ENCODE data around the gene SGF29. TPM values are rescaled to one million over a fixed set of nuclear protein-coding genes. Genes with fewer than 3 reads are reported as not detected.
A peak's percentile ranks its signal among the peaks of the same experiment; 100 is the strongest.

SGF29 gene
- total and polyA plus RNA-seq, 4 experiments from 2014 or later = 53.8 to 86.9 (median 68.8) TPM

DNA sequence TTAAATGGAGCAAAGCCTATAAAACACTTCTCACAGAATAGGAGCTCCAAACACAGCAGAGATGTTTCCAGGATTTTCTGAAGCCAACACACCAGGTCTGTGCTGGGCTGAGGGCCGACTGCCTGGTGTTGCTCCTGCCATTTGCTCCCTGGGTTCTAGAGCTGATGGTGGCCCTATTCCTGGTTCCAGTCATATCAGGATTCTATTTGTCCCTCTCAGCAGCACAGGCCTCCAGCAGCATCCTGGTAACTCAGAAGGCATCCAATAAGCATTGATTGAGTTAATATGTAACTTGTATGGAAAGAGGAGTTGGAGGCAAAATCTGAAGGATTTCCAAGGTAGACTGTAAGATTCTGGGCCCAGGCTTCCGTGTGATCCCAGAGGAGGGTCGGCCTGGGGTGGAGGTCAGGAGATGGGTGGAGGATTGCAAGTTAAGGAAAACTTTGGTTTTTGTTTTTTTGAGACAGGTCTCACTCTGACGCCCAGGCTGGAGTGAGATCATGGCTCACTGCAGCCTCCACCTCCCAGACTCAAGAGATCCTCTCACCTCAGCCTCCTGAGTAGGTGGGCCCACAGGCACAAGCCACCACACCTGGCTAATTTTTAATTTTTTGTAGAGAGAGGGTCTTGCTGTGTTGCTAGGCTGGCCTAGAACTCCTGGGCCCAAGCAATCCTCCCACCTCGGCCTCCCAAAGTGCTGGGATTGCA lies 20.6 kb upstream of the SGF29 start:
- DNase-seq = no peak
- peaks cover 4 to 6% of the 10 kb centered on the region in 2 donors for H3K36me3 Mint-ChIP-seq
- H3K36me3 ChIP-seq (ENCODE audit: insufficient read depth, low read length) = no peaks in the 10 kb centered on the region
- ChIA-PET POLR2A (ENCODE audit: partially characterized antibody) (interaction anchor here (1.3 to 3.6 kb wide), 8 partner anchors 10 to 40 kb away, joined by 3 to 122 read pairs (median 13); partner anchors contain the start of genes APOBR, CLN3 and SGF29), CTCF (ENCODE audit: partially characterized antibody) (interaction anchor here (2.0 kb wide), 1 partner anchor 22 kb away, joined by 7 read pairs; no protein-coding TSS in a partner anchor)
- peaks cover 38% of the 10 kb centered on the region for H3K4me1 ChIP-seq (ENCODE audit: insufficient read depth, low read length)
- no peaks in the 10 kb centered on the region for H3K27me3 Mint-ChIP-seq
- H3K9me3 Mint-ChIP-seq = peaks cover 0 to 6% (median 0%) of the 10 kb centered on the region in 8 donors
- no peak overlapping the region for H3K27ac ChIP-seq (ENCODE audit: low read depth, low read length)
- no peaks in the 10 kb centered on the region for H3K9me3 ChIP-seq (ENCODE audit: control insufficient read depth in 1 of 2, low read length in 2 of 2)
- H3K4me3 Mint-ChIP-seq = peak overlapping the region in 5 of 8 donors; percentile 16 to 62 (median 46)
- H3K4me3 ChIP-seq (ENCODE audit: low read length in 2 of 2) = peak overlapping the region in 1 of 2 donors; percentile 8
- intact Hi-C loops (cut with micrococcal nuclease) = no loop called here
- H3K27ac Mint-ChIP-seq = peak overlapping the region in 6 of 7 donors; percentile 88 to 92 (median 89)
- H3K27me3 ChIP-seq (ENCODE audit: insufficient read depth, low read length) = no peaks in the 10 kb centered on the region
- H3K4me1 Mint-ChIP-seq = peaks cover 29 to 55% (median 44%) of the 10 kb centered on the region in 4 donors

DNA sequence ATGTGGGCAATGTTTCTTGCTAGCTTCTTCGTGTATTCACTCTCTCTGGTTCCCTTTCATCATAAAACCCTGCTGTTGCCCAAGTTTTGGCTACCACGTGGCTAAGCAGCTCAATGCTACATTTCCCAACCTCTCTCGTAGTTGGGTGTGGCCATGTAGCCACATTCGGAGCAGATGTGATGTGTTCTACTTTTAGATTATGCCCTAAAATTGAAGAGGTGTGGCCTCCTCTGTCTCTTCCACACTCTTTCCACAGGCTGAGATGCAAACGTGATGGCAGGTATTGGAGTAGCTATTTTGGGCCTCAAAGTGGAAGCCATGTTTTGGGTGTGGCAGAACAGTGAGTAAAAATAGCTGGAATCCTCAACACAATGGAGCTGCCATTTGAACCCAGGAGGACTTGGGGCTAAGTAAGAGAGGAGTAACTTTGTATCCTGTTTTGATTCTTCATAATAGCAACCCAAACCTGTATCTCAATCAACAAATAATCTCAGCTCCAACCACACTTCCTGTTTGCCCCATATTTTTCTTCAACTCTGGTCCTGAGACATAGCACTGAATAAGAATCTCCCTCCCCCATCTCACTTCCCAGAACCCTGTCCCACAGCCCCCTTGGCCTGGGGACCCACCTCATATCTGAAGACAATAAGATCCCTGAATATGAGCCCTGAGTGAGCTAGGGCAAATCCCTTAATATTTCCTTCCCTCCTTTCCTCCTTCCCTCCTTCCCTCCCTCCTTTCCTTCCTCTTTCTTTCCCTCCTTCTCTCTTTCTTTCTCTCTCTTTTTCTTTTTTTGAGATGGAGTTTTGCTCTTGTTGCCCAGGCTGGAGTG lies 19.0 kb upstream of the SGF29 start:
- no peaks in the 10 kb centered on the region for H3K27me3 ChIP-seq (ENCODE audit: insufficient read depth, low read length)
- H3K4me3 Mint-ChIP-seq = peak overlapping the region in 7 of 8 donors; percentile 54 to 86 (median 77)
- no peaks in the 10 kb centered on the region for H3K36me3 ChIP-seq (ENCODE audit: insufficient read depth, low read length)
- DNase-seq = peak in 4 of 5 donors; percentile 51 to 66 (median 56)
- no peak overlapping the region for H3K4me3 ChIP-seq (ENCODE audit: low read length in 2 of 2)
- POLR2A ChIA-PET (ENCODE audit: partially characterized antibody) = interaction anchor here (0.8 to 3.6 kb wide), 15 partner anchors 9 to 46 kb away, joined by 3 to 122 read pairs (median 6); partner anchors contain the start of genes APOBR, CLN3 and SGF29
- H3K27me3 Mint-ChIP-seq = no peaks in the 10 kb centered on the region
- peaks cover 0 to 6% (median 0%) of the 10 kb centered on the region in 8 donors for H3K9me3 Mint-ChIP-seq
- CTCF ChIA-PET (ENCODE audit: partially characterized antibody) = interaction anchor here (1.0 to 2.0 kb wide), 9 partner anchors 8 to 41 kb away, joined by 3 to 12 read pairs (median 4); partner anchors contain the start of genes APOBR and SGF29
- H3K27ac ChIP-seq (ENCODE audit: low read depth, low read length) = peak overlapping the region; percentile 37
- peaks cover 4 to 6% of the 10 kb centered on the region in 2 donors for H3K36me3 Mint-ChIP-seq
- H3K4me1 ChIP-seq (ENCODE audit: insufficient read depth, low read length) = peaks cover 38% of the 10 kb centered on the region
- peaks cover 29 to 56% (median 45%) of the 10 kb centered on the region in 4 donors for H3K4me1 Mint-ChIP-seq
- intact Hi-C loops (cut with micrococcal nuclease) = loop anchor here (1.0 kb wide), 1 partner anchor 40 kb away; the partner anchor contains the start of gene APOBR
- H3K9me3 ChIP-seq (ENCODE audit: control insufficient read depth in 1 of 2, low read length in 2 of 2) = no peaks in the 10 kb centered on the region
- H3K27ac Mint-ChIP-seq = peak overlapping the region; percentile 90 to 97 (median 96)

DNA sequence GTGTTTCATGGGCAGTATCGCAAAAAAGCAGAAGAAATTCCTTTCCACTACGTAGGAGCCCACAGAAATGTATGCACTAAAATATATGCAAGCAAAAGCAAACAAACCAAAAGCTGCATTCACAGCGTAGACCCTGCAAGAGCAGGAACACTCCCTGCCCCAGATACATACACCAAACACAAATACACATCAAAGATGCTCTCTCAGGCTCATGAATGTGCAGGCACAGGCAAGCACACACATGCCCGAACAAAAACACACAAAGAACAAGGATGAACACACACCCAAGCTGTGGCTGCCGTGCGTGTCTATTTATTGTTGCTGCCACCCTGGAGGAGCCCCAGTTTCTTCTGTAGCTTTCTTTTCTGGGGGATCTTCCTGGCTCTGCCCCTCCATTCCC lies 16.6 kb upstream of the SGF29 start:
- ChIA-PET CTCF (ENCODE audit: partially characterized antibody) (no interaction called here), POLR2A (ENCODE audit: partially characterized antibody) (interaction anchor here (0.8 to 2.1 kb wide), 3 partner anchors 11 to 43 kb away, joined by 3 to 8 read pairs (median 7); partner anchors contain the start of genes APOBR and SGF29)
- Mint-ChIP-seq H3K27me3 (no peaks in the 10 kb centered on the region), H3K4me3 (peak overlapping the region in 2 of 8 donors; percentile 12 to 25), H3K9me3 (peaks cover 0 to 6% (median 0%) of the 10 kb centered on the region in 8 donors), H3K27ac (peak overlapping the region in 6 of 7 donors; percentile 44 to 88 (median 78)), H3K4me1 (peaks cover 30 to 56% (median 44%) of the 10 kb centered on the region in 4 donors), H3K36me3 (peaks cover 4 to 6% of the 10 kb centered on the region in 2 donors)
- DNase-seq = peak in 1 of 5 donors; percentile 11
- Histone ChIP-seq H3K4me3 (ENCODE audit: low read length in 2 of 2) (no peak overlapping the region), H3K9me3 (ENCODE audit: control insufficient read depth in 1 of 2, low read length in 2 of 2) (no peaks in the 10 kb centered on the region), H3K4me1 (ENCODE audit: insufficient read depth, low read length) (peaks cover 37% of the 10 kb centered on the region), H3K27me3 (ENCODE audit: insufficient read depth, low read length) (no peaks in the 10 kb centered on the region), H3K27ac (ENCODE audit: low read depth, low read length) (no peak overlapping the region), H3K36me3 (ENCODE audit: insufficient read depth, low read length) (no peaks in the 10 kb centered on the region)
- intact Hi-C loops (cut with micrococcal nuclease) = no loop called here

DNA sequence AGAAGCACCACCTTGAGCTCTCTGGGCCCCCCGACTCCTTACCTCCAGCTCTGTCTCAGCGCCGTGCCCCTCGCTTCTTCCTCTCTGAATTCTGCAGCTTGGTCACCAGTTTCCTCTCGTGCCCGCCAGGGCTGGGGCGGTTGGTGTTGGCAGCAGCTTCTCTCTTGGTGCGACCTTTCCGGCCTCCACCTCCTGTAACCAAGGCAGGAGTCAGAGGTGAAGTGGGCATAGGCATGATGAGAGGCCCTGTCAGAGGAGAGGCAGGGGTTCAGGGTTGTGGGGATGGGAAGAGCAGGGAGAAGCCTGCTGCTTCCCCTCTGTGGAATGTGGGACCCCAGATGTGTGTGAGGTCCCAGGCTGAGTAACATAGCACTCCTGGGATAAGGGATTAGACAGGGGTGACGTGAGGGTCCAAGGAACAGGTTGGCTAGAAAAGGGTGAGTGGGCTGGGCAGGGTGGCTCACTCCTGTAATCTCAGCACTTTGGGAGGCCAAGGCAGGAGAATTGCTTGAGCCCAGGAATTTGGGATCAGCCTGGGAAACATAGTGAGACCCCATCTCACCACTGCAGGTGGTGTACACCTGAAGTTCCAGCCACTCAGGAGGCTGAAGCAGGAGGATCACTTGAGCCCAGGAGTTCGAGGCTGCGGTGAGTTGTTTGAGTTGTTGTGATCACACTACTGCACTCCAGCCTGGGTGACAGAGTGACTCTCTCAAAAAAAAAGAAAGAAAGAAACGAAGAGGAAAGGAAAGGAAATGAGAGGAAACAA lies 15.6 kb upstream of the SGF29 start:
- H3K36me3 ChIP-seq (ENCODE audit: insufficient read depth, low read length) = no peaks in the 10 kb centered on the region
- peak overlapping the region; percentile 44 to 88 (median 80) for H3K27ac Mint-ChIP-seq
- POLR2A ChIA-PET (ENCODE audit: partially characterized antibody) = interaction anchor here (2.1 kb wide), 2 partner anchors 16 kb away, joined by 5 to 7 read pairs; partner anchors contain the start of gene SGF29
- peaks cover 26% of the 10 kb centered on the region for H3K4me1 ChIP-seq (ENCODE audit: insufficient read depth, low read length)
- peaks cover 0 to 2% of the 10 kb centered on the region in 2 donors for H3K27me3 Mint-ChIP-seq
- H3K27me3 ChIP-seq (ENCODE audit: insufficient read depth, low read length) = no peaks in the 10 kb centered on the region
- H3K36me3 Mint-ChIP-seq = peaks cover 4 to 6% of the 10 kb centered on the region in 2 donors
- H3K4me3 ChIP-seq (ENCODE audit: low read length in 2 of 2) = no peak overlapping the region
- peaks cover 26 to 53% (median 43%) of the 10 kb centered on the region in 4 donors for H3K4me1 Mint-ChIP-seq
- H3K9me3 ChIP-seq (ENCODE audit: control insufficient read depth in 1 of 2, low read length in 2 of 2) = no peaks in the 10 kb centered on the region
- DNase-seq = no peak
- no peak overlapping the region for H3K27ac ChIP-seq (ENCODE audit: low read depth, low read length)
- CTCF ChIA-PET (ENCODE audit: partially characterized antibody) = no interaction called here
- intact Hi-C loops (cut with micrococcal nuclease) = no loop called here
- no peak overlapping the region for H3K4me3 Mint-ChIP-seq
- H3K9me3 Mint-ChIP-seq = peaks cover 0 to 6% (median 0%) of the 10 kb centered on the region in 8 donors

DNA sequence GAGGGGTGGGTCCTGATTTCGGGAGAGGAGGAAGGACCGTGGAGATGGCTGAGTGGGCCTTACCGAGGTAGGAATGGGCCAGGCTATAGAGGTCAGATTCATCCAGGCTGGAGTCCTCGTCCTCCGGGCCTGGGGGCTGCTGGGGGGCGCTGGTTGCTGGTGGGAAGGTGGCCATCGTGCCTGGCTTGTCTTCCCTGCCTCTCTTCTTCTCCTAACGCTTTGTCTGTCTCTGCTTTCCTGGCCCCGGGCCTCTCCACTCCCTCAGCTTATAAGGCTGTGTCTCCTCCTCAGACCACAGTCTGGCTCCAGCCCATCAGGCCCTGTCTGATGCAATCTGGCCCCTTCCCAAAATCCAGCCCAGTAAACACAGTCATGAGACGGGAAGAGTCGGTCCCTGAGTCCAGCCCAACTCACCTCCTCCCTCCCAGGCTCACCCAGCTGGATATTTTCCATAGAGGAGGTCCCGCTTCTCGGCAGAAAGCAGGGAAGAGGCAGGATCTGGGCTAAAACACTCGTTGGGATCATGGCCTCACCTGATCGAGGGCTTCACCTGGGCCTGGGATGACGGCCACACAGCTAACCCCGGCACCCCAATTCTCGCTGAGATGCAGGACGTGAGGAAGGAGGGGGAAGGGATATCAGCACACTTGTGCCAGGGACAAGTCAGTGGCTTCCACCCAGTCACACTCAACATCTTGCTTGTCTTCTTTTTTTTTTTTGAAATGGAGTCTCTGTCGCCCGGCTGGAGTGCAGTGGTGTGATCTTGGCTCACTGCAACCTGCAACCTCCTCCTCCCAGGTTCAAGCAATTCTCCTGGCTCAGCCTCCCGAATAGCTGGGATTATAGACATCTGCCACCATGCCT lies 14.8 kb upstream of the SGF29 start, which contains the start of gene NUPR1:
Gene NUPR1 (minus strand): TSS at position 242 of the 864 bp plus-strand sequence. CDS start 67 bp downstream, at position 175.
- H3K27me3 Mint-ChIP-seq = peaks cover 0 to 2% of the 10 kb centered on the region in 2 donors
- Histone ChIP-seq H3K27ac (ENCODE audit: low read depth, low read length) (no peak within 1 kb of the TSS), H3K36me3 (ENCODE audit: insufficient read depth, low read length) (no peaks in the 10 kb centered on the region), H3K4me3 (ENCODE audit: low read length in 2 of 2) (no peak within 1 kb of the TSS), H3K27me3 (ENCODE audit: insufficient read depth, low read length) (no peaks in the 10 kb centered on the region), H3K9me3 (ENCODE audit: control insufficient read depth in 1 of 2, low read length in 2 of 2) (no peaks in the 10 kb centered on the region), H3K4me1 (ENCODE audit: insufficient read depth, low read length) (peaks cover 18% of the 10 kb centered on the region)
- no peak for DNase-seq
- ChIA-PET POLR2A (ENCODE audit: partially characterized antibody) (interaction anchor here (1.2 to 2.1 kb wide), 2 partner anchors 15 to 45 kb away, joined by 5 read pairs; partner anchors contain the start of genes APOBR and SGF29), CTCF (ENCODE audit: partially characterized antibody) (no interaction called here)
- H3K36me3 Mint-ChIP-seq = peaks cover 4 to 6% of the 10 kb centered on the region in 2 donors
- peaks cover 23 to 46% (median 40%) of the 10 kb centered on the region in 4 donors for H3K4me1 Mint-ChIP-seq
- peak within 1 kb of the TSS; percentile 44 to 88 (median 80) for H3K27ac Mint-ChIP-seq
- intact Hi-C loops (cut with micrococcal nuclease) = no loop called here
- H3K4me3 Mint-ChIP-seq = no peak within 1 kb of the TSS
- H3K9me3 Mint-ChIP-seq = peaks cover 0 to 6% (median 0%) of the 10 kb centered on the region in 8 donors
